ENCODE data around the gene COL24A1.

Gene COL24A1

GRCh38 chr1:85692730-85693314, 463.8 kb downstream of the COL24A1 start:
- no peak for DNase-seq

DNA sequence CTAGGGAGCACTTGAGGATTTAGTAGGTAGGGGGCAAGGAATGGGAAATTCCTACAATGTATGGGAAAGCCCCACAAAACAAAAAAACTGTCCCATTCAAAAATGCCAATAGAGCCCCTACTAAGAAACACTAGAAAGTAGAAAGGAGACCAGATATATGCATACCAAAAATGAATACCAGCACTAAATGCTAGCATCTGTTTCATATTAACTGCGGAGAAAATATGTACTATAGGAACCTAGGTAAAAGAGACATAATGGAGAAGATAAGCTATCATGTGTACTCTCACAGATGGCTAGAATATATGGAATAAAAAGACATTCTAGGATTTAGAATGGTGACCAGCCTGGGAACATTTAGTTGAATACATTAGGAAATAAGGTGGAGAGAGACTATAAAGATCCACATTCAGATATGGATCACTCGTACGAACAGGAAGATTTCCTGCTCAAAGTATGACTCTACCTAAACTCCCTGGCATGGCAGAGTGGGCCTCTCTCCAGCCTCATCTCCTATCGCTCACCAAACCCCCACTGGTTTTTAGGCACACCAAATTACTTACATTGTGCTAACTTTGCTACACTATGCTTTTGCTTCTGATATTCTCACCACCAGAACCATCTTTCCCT, 466.7 kb downstream of the COL24A1 start:
- DNase-seq = no peak

- no peak for DNase-seq
Measured at GRCh38 chr1:85683292-85684025, 473.1 kb downstream of the COL24A1 start.

DNA sequence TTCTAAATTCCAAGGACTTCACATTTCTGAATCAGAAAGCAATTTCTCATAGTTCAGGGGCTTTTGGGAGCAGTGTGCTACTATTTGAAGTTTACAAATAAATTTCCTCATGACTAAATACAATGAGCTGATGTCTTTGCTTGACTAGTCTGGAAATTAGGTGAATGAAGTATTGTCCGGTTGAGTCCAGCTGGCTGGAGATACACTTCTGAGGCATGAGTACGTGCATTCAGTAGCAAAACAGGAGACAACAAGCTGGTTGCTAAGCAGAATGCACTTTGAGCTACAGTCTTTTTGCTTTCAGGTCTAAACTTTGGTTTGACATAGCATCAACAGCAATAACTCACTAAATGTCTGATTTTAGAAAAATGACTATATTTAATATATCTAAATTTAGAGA, 475.5 kb downstream of the COL24A1 start:
- peak in 12 of 51 donors; percentile 1 to 18 (median 8) for DNase-seq

Data from hypothalamus (tissue), 51 donors.